Measurements from ENCODE around the gene ANGPTL1.

- TF ChIP-seq CTCF (IDR thresholded peaks at IDR 0.05) (no peak), POLR2A (IDR thresholded peaks at IDR 0.05) (no peak)
Observed at GRCh38 chr1:178899402-178899801, 28.5 kb upstream of the ANGPTL1 start.
